Stimulated activated CD4-positive, alpha-beta T cell treated with anti-CD3 and anti-CD28 coated beads, Interleukin-2, amount 100 ng/mL, for 24 hours (primary cell): ENCODE data around the gene RTP2.

ENCODE experiments used
- DNase-seq, 2 donors: peaks; one replicate each; pipeline ENCODE4 v3.0.0-alpha.2; 2020

Gene RTP2

DNA sequence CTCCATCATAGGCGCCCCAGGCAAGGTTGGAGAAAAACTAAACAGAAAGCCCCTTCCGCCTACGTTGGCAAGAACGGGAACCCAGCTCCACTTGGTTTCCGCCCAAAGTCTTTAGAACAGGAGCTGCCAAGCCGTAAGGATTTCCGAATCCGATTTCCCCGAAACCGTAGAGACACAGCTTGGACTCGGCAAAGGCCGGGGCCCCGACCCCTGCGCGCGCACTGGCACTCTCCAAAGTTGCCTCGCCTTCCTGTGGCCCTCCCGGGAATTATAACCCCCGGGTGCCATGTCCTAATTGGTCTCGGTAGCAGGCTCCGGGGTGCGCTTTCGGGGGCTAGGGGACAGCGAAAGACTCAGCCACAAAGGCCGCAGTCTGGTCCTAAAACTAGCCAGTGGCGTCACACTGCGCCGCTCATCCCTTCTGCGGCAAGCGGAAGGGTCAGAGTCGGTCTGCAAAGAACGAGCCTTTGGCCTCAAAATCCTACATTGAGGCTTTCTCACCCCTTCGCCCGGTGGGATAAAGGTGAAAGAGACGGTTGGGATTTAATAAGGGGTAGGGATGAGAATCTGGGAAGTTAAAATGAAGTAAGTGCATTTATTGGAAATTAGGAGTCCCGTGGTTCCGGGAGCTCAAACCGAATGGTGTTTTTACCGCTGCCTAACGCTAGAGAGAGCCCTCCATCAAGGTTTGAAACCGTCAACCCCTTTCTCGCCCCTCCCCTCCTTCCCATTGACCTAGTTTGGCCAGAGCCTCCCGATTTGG, 36.2 kb upstream of the RTP2 start:
- peak; percentile 70 to 76 for DNase-seq

DNA sequence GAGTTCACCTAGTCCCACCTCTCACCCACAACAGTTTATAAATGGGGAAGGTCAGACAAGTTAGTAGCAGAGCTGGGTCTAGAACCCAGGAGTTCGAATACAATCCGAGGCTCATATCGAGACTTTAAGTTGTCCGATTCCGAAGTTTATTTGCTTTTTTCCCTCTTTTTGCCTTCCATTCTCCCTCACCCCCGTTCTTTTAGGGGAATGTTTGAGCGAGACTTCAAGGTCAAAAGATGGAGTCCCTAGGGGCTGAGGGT, 35.6 kb upstream of the RTP2 start:
- DNase-seq: no peak

DNA sequence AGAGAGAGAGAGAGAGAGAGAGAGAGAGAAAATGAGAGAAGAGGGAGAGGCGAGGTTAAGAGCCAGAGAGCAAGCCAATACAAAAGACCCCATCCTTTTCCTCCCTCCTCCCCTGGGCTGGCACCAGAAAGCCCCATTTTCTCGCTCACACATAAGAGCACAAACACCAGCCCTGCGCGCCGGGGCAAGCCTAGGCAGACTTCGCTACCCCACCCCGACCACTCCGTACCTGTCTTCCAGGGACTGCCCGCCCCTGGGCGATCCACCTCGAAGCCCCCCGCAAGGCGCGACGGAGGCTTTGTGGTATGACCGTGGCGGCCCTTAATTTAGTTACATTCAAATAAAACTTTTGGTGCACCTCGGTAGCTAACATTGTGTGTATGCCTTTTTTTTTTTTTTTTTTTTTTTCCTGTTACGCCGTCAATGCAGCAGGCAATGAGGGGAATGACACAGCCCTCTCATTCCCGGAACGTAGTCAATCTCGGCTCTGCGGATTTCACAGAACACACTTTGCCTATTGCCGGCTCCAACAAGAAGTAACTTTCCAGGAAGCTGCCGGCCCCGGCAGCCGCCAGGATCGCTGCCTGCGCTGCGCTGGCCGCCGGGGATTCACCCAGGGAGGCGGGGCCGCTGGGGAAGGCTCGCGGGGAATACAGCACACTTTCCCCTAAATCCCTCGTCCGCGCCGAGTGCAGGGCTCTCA, 35.2 kb upstream of the RTP2 start:
- peak; percentile 56 to 69 for DNase-seq

DNA sequence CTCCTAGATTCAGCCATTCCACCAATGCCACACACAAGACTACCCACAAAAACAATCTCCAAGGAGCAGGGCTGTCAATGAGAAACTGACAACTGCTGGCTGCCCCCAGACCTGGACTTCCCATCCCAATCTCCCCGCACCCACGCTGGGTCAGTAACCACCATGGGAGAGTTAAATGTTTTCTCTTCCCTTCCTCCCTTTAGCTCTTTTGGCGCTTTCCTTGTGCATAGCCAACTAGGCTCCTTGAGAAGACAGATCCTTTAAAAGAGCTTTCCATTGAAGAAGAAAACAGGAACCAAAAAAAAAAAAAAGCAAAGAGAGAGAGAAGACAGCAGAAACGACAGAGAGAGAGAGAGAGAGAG, 34.6 kb upstream of the RTP2 start:
- DNase-seq: no peak

DNA sequence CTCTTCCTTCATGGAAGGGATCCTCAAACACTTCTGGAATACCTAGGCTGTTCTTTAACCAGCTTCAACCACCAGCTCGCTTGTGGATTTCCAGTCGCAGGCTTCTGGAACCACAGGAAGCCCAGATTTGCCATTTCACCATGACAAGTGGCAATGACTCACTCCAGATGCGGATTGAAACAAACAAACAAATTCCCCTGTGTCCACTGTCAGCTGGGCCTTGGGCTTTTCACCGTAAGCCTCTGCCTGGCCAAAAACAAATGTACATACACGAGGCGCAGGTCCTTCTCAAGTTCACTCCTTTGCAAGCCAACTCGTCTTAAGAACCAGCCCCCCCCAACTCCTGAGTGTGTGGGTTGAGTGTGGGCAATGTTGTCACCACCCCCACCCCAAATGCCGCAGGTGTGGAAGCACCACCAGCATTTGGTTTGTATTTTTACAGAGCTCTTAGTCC, 34.1 kb upstream of the RTP2 start:
- no peak for DNase-seq

DNA sequence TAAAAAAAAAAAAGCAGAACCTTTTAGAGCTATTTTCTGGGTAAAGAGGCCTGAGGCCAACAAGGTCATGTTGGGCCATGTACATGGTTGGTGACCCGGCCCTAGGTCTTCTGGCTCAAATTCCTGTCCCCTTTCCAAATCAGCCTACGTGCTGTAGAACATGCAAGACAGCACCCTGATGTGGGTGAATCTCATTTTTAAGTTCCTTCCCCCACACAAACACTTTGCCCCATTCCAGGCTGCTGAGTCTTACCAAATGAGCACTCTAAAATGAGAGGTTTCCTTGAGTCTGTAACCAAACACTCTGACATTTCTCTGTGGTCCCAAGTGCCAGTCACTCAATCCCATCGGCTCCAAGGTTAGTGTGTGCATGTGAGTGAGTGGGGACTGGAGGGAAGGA, 33.5 kb upstream of the RTP2 start:
- no peak for DNase-seq

DNA sequence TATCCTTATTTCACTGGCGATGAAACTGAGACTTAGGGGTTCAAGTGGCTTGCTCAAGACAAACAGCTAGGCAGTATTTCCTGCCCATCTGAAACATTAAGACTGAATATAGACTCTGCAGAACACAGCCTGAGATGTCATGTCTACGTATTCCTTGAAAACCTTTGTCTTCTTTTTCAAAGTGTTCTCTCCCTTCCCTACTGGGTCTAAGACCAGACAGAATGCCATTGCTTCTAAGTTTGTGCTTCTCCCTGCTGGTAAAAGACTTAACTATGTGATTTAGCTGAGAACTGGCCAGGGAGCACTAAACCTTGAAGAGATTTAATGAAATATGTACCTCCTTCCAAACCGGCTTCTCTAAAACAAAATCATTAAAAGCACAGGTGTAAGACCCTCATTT, 33.0 kb upstream of the RTP2 start:
- no peak for DNase-seq

DNA sequence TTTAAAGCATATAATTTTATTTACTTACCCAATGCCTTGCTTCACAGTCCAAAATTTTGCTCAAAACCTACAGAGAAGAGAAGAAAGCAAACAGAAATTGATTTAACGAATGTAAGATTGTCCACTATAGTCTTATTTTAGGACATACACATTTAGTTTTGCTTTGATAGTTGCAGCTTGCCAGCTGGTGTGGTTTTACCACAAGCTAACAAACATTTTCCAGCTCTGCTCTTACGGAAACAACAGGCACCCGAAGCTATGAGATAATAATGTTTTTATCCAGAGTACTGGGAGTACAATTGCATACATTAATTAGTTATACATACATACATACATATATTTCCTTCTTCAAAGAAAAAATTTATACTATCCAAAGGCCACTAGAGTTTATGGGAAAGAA, 32.5 kb upstream of the RTP2 start:
- DNase-seq: no peak

DNA sequence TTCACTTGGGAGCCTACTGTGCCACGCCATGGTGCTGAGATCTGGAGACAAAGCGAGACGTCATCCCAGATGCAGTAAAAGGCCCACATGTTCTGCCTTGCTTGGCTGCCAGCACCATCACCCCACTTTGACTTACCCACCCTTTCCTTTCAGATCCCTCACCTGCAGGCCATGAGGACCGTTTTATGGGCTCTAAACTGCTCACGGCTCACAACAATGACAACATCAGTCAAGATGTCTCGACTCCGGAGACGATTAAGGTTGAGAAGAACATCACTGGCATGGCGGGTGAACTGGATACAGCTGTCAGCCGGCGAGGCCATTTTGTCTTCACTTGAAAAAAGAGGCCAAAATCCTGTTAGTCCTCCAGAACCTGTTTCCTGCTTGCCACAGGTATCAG, 31.0 kb upstream of the RTP2 start:
- DNase-seq: no peak

DNA sequence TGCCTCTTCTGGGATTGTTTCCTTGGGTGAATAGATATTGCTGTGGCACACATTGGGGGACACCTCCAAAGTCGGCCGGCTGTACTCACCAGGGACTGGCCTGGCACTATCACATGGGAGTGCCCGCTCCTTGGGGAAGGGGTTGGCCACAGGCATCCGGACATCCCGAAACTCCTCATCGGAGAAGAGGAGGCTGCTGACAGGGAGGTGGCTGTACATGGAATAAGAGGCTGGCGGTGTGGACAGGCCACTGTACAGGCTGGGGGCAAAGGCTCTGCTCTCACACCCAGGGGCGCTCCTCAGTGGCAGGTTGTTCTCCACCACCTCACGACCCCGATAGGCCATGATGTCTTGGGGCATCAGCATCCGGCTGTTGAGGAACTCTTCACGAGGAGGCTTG, 27.2 kb upstream of the RTP2 start:
- no peak for DNase-seq

DNA sequence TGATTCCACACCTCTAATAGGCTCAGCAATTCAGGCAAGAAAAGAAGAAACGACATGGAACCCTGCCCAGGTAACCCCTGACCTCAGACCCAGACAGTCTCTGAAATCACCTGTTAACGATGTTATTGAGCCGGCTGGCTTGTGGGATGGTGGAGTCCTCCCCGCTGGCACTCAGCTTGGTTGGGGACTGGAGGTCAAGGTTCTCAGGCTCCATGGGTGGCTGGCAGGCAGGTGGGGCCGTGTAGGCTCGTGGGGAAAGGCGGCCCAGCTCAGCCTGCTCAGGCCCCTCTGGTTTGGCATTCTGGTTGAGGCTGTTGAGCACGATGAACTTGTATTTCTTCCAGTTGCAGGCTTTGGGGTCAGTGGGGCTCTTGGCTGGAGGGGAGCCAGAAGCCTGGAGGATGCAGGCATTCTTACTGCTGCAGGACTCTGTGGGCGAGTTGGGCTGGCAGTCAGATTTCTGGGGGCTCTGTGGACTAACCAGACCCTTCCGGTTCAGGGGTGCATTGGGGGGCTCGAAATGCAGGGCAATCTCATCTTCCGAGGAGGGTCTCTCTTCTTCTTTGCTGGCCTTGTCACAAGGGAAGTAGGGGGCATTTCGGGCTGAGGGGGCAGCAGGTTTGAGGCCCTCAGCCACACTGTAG, 26.7 kb upstream of the RTP2 start:
- no peak for DNase-seq

DNA sequence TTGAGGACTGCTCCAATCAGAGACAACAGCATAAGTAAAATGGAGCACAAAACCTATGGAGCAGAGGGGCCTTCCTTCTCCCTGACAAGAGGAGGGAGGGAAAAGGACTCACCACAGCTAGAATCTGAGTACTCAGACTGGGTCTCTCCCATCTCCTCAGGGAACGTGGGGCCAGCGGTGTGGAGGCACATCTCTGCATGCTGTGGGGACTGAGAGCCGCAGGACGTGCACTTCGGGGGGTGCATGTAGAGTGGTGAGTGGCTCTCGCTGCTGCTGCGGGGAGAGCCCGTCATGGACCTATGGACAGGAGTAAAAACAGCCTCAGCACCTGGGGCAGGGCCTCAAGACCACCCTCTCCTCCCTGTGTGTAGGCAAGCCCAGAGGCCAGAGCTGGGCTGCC, 25.9 kb upstream of the RTP2 start:
- DNase-seq: no peak

DNA sequence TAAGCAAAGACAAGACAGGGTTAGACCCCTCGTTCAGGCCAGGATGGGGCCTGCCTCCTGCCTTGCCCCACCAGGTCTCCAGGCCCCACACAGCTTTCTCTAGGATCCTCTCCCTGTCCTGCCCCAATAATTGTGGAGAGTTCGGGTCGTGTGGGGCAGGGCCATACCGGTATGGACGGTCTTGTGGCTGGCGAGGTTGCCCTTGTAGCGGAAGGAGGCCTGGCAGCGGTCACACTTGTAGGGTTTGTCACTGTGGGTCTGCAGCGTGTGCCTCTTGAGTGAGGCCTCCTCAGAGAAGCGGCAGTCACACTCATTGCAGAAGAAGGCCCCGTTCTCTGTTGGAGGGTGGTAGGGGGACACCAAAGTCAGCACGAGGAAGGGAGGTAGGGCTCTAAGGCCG, 24.2 kb upstream of the RTP2 start:
- DNase-seq: no peak

DNA sequence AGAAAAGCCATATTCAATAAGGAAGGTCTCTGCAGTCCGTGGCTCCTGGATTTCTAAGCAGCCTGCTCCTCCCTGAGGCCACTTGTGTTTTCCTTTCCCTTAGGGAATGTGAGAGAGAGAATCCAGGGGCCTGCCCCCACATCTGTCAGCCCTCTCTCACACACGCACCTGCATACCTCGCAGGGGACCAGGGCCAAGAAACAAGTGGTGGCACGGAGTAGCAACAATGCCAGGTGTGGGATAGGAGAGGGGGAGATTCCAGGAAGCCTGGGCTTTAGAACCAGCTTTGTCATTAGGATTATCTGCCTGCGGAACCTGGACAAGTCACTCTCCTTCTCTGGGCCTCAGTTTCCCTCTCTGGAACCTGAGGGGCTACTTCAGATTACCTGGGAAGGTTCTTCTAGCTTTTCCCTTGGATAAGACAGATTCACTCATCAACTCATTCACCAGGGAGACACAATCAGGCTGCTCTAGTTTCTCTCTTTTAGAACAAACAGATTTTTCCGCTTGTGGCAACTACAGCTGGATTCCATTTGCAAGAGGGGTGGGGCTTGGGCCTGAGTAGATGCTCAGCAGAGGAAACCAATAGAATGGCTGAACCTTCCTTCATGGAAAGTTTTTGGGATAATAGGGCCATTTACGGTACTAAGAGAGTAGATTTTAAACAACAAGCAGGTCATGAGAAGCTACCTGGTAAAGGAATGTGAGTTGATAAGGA, 23.5 kb upstream of the RTP2 start:
- no peak for DNase-seq

DNA sequence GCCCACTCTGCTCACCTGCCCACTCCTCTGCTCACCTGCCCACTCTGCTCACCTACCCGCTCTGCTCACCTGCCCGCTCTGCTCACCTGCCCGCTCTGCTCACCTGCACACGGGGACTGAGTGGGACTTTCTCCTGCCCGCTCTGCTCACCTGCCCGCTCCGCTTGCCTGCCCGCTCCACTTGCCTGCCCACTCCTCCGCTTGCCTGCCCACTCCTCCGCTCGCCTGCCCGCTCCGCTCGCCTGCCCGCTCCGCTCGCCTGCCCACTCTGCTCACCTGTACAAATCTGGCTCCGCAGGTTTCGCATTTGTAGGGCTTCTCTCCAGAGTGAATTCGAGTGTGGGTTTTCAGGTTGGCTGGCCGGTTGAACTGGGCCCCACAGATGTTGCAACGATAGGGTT, 22.9 kb upstream of the RTP2 start:
- DNase-seq: no peak

DNA sequence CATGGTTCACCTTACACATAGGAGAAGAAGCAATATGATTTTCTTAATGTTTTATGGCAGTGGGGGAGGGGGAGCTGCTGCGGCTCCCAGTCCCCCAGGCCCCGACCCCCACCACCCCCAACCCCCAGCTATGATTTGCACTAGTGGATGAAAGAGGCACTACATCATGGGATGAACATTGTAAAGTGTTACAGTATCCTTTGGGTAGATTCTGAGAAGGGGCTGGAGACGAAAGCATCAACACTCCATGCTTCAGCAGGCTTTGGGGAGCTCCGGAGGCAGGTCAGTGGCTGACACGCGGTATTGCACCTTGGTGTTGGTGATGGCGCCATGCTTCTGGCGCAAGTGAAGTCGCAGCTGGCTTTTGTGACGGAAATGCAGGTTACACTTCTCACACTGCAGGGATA, 19.9 kb upstream of the RTP2 start:
- no peak for DNase-seq

DNA sequence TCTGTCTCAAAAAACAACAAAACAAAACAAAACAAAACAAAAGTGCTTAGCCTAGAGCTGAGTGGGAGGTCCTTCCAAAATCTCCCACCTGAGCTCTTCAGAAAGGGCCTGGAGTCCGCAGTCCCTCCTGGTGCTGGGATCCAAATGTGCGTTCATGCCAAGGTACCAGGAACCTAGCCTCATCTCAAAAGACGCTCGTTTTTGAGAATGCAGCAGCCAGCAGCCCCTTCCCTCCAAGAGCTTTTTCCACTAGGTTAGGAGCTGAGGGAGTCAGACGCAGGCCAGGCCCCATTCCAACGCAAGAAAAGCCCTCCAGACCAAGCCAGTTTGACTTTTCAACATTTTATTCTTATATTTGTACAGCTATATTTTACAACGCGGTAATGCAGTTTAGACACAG, 18.7 kb upstream of the RTP2 start:
- no peak for DNase-seq

DNA sequence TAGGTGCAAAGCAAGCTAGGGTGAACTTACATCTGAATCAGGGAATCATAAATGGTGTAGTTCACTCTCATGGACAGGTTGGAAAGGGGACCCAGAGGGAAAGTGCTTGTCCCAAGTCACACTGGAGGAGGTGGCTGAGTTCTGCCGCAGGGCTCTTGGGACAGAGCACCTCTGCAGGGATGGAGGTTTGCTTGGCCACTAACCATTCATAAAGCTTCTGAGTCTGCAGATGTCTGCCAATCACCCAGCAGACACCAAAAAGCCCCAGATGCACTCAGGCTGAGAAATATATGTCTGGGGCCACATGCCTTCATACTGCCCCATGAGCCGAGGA, 17.9 kb upstream of the RTP2 start:
- no peak for DNase-seq

DNA sequence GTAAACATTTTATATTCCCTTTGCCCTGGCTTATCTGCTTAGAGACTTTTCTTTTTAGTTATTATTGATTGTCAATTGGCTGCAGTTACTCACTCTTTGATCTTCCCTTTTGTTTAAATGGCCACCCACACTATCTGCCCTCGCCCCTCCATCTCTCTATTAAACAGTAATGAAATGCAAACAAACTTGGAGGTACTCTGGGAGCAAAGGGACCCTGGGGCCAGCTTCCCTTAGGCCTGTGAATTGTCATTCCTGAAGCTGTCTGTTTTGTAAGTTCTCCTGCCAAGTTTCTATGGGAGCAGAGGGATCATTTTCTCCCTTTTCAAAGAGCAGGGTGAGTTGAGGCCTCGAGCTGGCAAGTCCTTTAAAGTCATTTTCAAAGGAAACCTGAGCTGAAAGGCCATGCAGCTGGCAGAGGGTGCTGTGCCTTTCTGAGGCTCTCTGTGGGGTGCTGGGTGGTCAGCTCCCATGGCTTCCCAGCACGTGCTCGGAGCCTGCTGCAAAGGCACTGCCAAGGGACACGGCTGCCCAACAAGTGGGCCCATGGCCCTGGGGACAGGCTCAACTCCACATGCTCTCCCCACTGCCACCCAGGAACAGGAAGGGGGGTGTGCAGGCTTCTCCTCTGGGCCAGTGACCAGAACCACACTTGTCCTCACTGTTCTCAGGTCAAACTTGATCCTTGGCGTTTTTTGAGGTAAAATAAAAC, 17.4 kb upstream of the RTP2 start:
- DNase-seq: no peak

DNA sequence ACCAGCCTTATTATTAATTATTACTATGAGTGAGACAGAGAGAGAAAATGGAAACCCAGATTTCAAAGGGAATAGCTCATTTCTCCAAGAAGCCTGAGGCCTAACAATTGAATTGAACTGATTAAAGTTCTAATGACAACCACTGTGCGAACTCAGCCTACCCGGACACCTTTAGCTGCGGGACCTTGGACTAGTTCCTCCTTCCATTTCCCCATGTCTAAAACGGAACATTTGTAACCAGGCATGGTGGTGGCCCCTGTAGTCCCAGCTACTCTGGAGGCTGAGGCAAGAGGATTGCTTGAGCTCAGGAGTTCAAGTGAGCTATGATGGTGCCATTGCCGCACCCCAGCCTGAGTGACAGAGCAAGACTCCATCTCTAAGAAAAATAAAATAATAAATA, 16.4 kb upstream of the RTP2 start:
- no peak for DNase-seq

DNA sequence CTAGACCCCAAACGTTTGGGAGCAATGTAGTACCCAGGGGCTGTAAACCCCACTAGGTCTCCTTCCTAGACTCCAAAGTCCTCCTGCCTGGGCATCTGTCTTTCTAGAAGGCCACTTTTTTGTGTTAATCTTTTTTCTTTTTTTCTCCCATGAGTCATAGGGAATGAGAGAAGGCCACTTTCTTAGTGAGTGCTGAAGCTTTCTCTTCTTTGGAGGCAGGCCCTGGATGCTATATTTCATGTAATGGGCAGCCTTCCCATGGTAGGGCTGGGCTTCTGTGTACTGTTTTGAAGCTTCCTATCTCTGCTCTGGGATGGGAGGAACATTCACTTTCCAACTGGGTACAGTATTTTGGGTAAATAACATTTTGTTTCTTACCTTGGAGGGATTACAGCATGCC, 15.2 kb upstream of the RTP2 start:
- DNase-seq: no peak

DNA sequence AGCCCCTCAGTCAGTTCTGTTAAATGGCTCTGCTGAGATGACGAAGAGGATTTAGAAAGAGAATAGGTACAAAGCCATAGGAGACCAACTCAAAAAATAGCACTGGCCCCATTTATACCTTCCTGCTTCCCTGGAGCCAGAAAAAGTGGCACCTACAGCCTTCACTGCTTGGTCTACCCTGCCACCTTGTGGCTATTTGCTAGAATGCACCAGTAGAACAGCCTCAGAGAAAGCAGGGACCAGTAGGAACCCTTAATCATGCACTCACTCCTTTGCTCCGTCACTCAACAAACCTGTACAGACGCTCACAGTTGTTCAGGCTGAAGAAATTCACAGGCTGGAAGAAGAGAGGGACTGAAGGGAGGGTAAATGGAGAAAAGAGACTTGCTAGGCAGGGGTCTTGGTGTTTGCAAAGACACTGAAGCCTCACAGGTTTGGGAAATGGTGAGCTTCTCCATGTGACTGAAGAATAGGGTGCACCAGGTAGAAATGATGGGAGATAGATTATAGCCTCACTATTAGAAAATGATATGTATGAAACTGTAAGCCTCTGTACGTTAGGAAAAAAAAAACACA, 12.1 kb upstream of the RTP2 start:
- DNase-seq: peak; percentile 73 to 78

DNA sequence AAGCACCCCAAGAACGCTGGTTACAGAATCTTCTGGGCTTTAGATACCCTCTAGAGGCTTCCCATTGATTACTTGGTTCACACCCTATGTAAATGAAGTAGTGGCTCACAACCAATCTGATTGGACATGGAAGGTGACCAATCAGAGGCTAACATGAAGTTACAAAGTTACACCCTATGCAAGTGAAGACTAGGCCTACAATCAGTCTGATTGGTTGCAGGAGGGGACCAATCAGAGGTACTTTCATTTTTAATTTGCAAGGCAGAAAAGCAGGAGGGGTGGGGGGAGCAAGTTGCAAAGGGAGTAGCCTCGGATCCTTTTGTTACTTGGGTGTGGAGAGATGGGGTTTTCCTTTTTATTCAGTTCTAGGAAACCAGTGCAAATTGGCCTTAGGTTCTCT, 11.1 kb upstream of the RTP2 start:
- DNase-seq: no peak
